K562 (cell line): ENCODE measurements around the gene LCMT2. TPM values are rescaled to one million over a fixed set of nuclear protein-coding genes. Genes with fewer than 3 reads are reported as not detected.

Experiments
- ATAC-seq: fragments of 200-7000 bp; cut with Tn5 transposase; 3 replicates; pipeline ENCODE4 v1.9.1; 2020; ENCODE audit warnings: moderate library complexity
- BruUV-seq: library from RNA; stranded (reverse); fragments of 400-500 nt; replicated peaks from 2 replicates; lab custom pipeline; 2021; lab: Mats Ljungman, UMichigan
- CTCF ChIA-PET: fragments of 300-600 bp; formaldehyde crosslinking; extraction: SDS; loops from one replicate; lab custom pipeline; 2021; ENCODE audit warnings: low intra/inter-chr PET ratio; lab: Yijun Ruan, JAX
- POLR2A ChIA-PET: fragments of 300-600, 350-650 bp; sonication (Branson Sonifier 250); formaldehyde crosslinking; extraction: SDS; loops from one replicate; lab custom pipeline; 2021; ENCODE audit warnings: antibody characterized with exemption, inconsistent platforms; lab: Yijun Ruan, JAX
- DNase-seq, 4 experiments: peaks; one replicate each; pipeline versions ENCODE4 v3.0.0 to v3.0.0-alpha.2; 2011 to 2018; ENCODE audit warnings: low spot score in 3 of 4, mixed read lengths in 3 of 4; ENCODE audit errors: extremely low read depth in 1 of 4
- FAIRE-seq: peaks from 2 replicates; lab custom pipeline; 2011; peaks lifted over from hg19 to GRCh38; lab: Jason Lieb, UNC
- H2AFZ ChIP-seq: 2 replicates; pipeline ENCODE4 v1.6.0; 2011; ENCODE audit warnings: low read depth, low read length, control low read depth, inconsistent platforms
- H3K27ac ChIP-seq: fragments of 200-600 bp; 3 replicates; pipeline ENCODE4 v1.8.0; 2011; ENCODE audit warnings: low read depth, mild to moderate bottlenecking, control low read depth, inconsistent platforms, low read length, moderate library complexity, mixed read lengths; ENCODE audit errors: extremely low read depth
- H3K27me3 ChIP-seq, 2 experiments: fragments of 300-600 bp in 1 of 2; 2 replicates in 1 of 2; 3 replicates in 1 of 2; pipeline versions ENCODE4 v1.6.0 to v1.8.0; 2011; ENCODE audit warnings: inconsistent platforms in 2 of 2, low read length in 2 of 2, mild to moderate bottlenecking in 1 of 2, mixed read lengths in 1 of 2, moderate library complexity in 1 of 2; ENCODE audit not compliant: control insufficient read depth in 2 of 2, insufficient read depth in 2 of 2
- H3K36me3 ChIP-seq: fragments of 300-600 bp; 3 replicates; pipeline ENCODE4 v1.8.0; 2011; ENCODE audit warnings: mild to moderate bottlenecking, low read length, inconsistent platforms; ENCODE audit not compliant: control insufficient read depth, insufficient read depth
- H3K4me1 ChIP-seq, 2 experiments: fragments of 200-600 bp in 1 of 2; replicated peaks in 1 of 2; 2 replicates in 1 of 2; 3 replicates in 1 of 2; pipeline versions ENCODE4 v1.5.1 to v1.8.0; 2011; ENCODE audit warnings: inconsistent platforms in 2 of 2, low read length in 2 of 2, mild to moderate bottlenecking in 1 of 2, mixed read lengths in 1 of 2, moderate library complexity in 1 of 2; ENCODE audit not compliant: control insufficient read depth in 2 of 2, insufficient read depth in 2 of 2
- H3K4me2 ChIP-seq: 2 replicates; pipeline ENCODE4 v1.6.1; 2011; ENCODE audit warnings: low read length, control low read depth, inconsistent platforms, mixed read lengths; ENCODE audit not compliant: insufficient read depth
- H3K4me3 ChIP-seq: fragments of 200-600 bp; sonication (generic), shearing (Covaris generic); 2 replicates; pipeline ENCODE4 v1.5.1; 2016; ENCODE audit warnings: control low read depth, inconsistent platforms
- H3K79me2 ChIP-seq: fragments of 200-600 bp; 3 replicates; pipeline ENCODE4 v1.8.0; 2011; ENCODE audit warnings: low read length, inconsistent platforms; ENCODE audit not compliant: control insufficient read depth, insufficient read depth
- H3K9ac ChIP-seq, 2 experiments: 2 replicates each; pipeline versions ENCODE4 v1.6.0 to v1.6.1; 2011; ENCODE audit warnings: low read depth in 2 of 2, low read length in 2 of 2, control low read depth in 1 of 2, inconsistent platforms in 1 of 2, mild to moderate bottlenecking in 1 of 2, mixed read lengths in 1 of 2; ENCODE audit not compliant: insufficient read depth in 1 of 2
- H3K9me1 ChIP-seq: one replicate; pipeline ENCODE4 v1.6.0; 2011; ENCODE audit warnings: inconsistent platforms, mild to moderate bottlenecking, low read length, moderate library complexity; ENCODE audit not compliant: control insufficient read depth, insufficient read depth
- H3K9me3 ChIP-seq: replicated peaks from 2 replicates; pipeline ENCODE4 v1.5.1; 2011; ENCODE audit warnings: low read depth, low read length, inconsistent platforms; ENCODE audit not compliant: control insufficient read depth, insufficient read depth
- H4K20me1 ChIP-seq: replicated peaks from 2 replicates; pipeline ENCODE4 v1.6.1; 2011; ENCODE audit warnings: low read length, inconsistent platforms, mixed read lengths; ENCODE audit not compliant: control insufficient read depth, insufficient read depth
- BDP1 ChIP-seq: IDR thresholded peaks from 3 replicates; pipeline ENCODE4 v1.6.1; 2011; ENCODE audit not compliant: insufficient read length, insufficient read depth
- CBX5 ChIP-seq: IDR thresholded peaks from 2 replicates; pipeline ENCODE4 v1.6.1; 2014; ENCODE audit warnings: low read depth, borderline replicate concordance
- FOXJ3 ChIP-seq: sonication (generic); formaldehyde crosslinking; IDR thresholded peaks from 2 replicates; pipeline ENCODE4 v1.4.0; 2020; ENCODE audit warnings: mild to moderate bottlenecking, missing genetic modification reagents
- ID3 ChIP-seq, 2 experiments: fragments of 250-450 bp in 1 of 2; fragments of 450-650 bp in 1 of 2; sonication (Bioruptor Pico) in 1 of 2; IDR thresholded peaks; 2 replicates each; pipeline versions ENCODE4 v1.6.1 to v1.8.0; 2016 to 2021; ENCODE audit warnings: mild to moderate bottlenecking in 2 of 2, moderate library complexity in 2 of 2, missing compliant biosample characterization in 1 of 2, missing genetic modification characterization in 1 of 2
- KLF6 ChIP-seq: fragments of 250-450 bp; sonication (Bioruptor Pico); IDR thresholded peaks from 2 replicates; pipeline ENCODE4 v1.4.0; 2020; ENCODE audit warnings: mild to moderate bottlenecking, moderate library complexity, borderline replicate concordance
- MECOM ChIP-seq: fragments of 250-450 bp; sonication (Bioruptor Pico); IDR thresholded peaks from 2 replicates; pipeline ENCODE4 v1.8.0; 2022; ENCODE audit warnings: inconsistent platforms
- NFRKB ChIP-seq: fragments of 450-650 bp; IDR thresholded peaks from 2 replicates; pipeline ENCODE4 v1.6.1; 2016; ENCODE audit warnings: low read depth
- PRMT5 ChIP-seq: sonication (generic); formaldehyde crosslinking; IDR thresholded peaks from 2 replicates; pipeline ENCODE4 v1.5.0; 2020; ENCODE audit warnings: missing genetic modification reagents
- RBM34 ChIP-seq: fragments of 200-400 bp; formaldehyde crosslinking; IDR thresholded peaks from 2 replicates; pipeline ENCODE4 v1.6.1; 2018; ENCODE audit warnings: low read length, borderline replicate concordance; ENCODE audit not compliant: insufficient read depth
- TBP ChIP-seq: optimal IDR thresholded peaks from 2 replicates; pipeline ENCODE3; 2011; ENCODE audit warnings: low read depth, low read length, improper control_type of control experiment
- TCF3 ChIP-seq: sonication (generic); formaldehyde crosslinking; IDR thresholded peaks from 2 replicates; pipeline ENCODE4 v1.4.0; 2020; ENCODE audit warnings: mild to moderate bottlenecking, missing genetic modification reagents
- U2AF1 ChIP-seq: fragments of 200-400 bp; formaldehyde crosslinking; optimal IDR thresholded peaks from 2 replicates; pipeline ENCODE3; 2017; ENCODE audit warnings: mild to moderate bottlenecking, low read depth, low read length, moderate library complexity
- UBTF ChIP-seq, 2 experiments: IDR thresholded peaks; 2 replicates each; pipeline ENCODE4 v1.6.1; 2012; ENCODE audit warnings: improper control_type of control experiment in 2 of 2, low read depth in 2 of 2, low read length in 2 of 2, borderline replicate concordance in 1 of 2
- ZBTB1 ChIP-seq: sonication (generic); formaldehyde crosslinking; IDR thresholded peaks from 2 replicates; pipeline ENCODE4 v1.8.1; 2023; ENCODE audit warnings: missing genetic modification reagents, low read depth, mild to moderate bottlenecking, borderline replicate concordance
- ZBTB7A ChIP-seq: IDR thresholded peaks from 2 replicates; pipeline ENCODE4 v1.6.1; 2011; ENCODE audit warnings: low read depth, mild to moderate bottlenecking, low read length, moderate library complexity, borderline replicate concordance; ENCODE audit not compliant: control insufficient read depth
- ZNF76 ChIP-seq: fragments of 250-450 bp; sonication (Bioruptor Pico); IDR thresholded peaks from 2 replicates; pipeline ENCODE4 v1.4.0; 2020; ENCODE audit warnings: mild to moderate bottlenecking, moderate library complexity, borderline replicate concordance
- WGBS: fragments of 100-300 bp; shearing (Covaris generic); methylation state at CpG from one replicate; pipeline ENCODE4 v1.1.6; 2016; ENCODE audit warnings: low coverage, mixed read lengths; ENCODE audit not compliant: insufficient coverage; ENCODE audit errors: missing lambda C conversion rate; 5-methylcytosine and 5-hydroxymethylcytosine counted together
- in situ Hi-C: fragments of 300-500 bp; cut with MboI; formaldehyde crosslinking; loops from 4 replicates; pipeline ENCODE4 v1.15.0; 2018; ENCODE audit warnings: inconsistent platforms, mixed read lengths
- intact Hi-C: fragments of 100-400 bp; cut with micrococcal nuclease; formaldehyde crosslinking; loops from 2 replicates; pipeline ENCODE4 v1.14.2; 2022
- polyA plus RNA-seq, 8 experiments: library from polyadenylated mRNA; depleted of rRNA in 4 of 8; stranded (reverse) in 5 of 8; unstranded in 3 of 8; fragments of >200 nt; fragmentation: Nextera tagmentation in 2 of 8; fragmentation: Illumina TruSeq in 1 of 8; extraction: Ambion mirVana in 2 of 8; extraction: Trizol in 1 of 8; gene quantifications; 2 replicates each; pipeline versions ENCODE4 v1.2.1 to v1.2.3, GENCODE V29; 2011 to 2014; ENCODE audit warnings: inconsistent platforms in 1 of 8, missing spikeins in 1 of 8
- total RNA-seq, 7 experiments: library from RNA; depleted of rRNA in 6 of 7; stranded (reverse); fragments of >200 nt in 6 of 7; fragmentation: Illumina TruSeq in 2 of 7; extraction: Trizol in 2 of 7; gene quantifications; 2 replicates each; pipeline versions ENCODE4 v1.2.1 to v1.2.3, GENCODE V29; 2011 to 2021; ENCODE audit warnings: low replicate concordance in 1 of 7
- TF ChIP-seq, protein P1 (sequence below): fragments of 250-450 bp; sonication (Bioruptor Pico); IDR thresholded peaks from 2 replicates; pipeline ENCODE4 v1.8.0; 2022; ENCODE audit warnings: inconsistent platforms

The LCMT2 gene
- total and polyA plus RNA-seq, 9 of the 15 experiments (the other 6 are each of a cell fraction or from before 2014, with no cell fraction given): 2.5 to 22.3 (median 15.2) TPM

DNA sequence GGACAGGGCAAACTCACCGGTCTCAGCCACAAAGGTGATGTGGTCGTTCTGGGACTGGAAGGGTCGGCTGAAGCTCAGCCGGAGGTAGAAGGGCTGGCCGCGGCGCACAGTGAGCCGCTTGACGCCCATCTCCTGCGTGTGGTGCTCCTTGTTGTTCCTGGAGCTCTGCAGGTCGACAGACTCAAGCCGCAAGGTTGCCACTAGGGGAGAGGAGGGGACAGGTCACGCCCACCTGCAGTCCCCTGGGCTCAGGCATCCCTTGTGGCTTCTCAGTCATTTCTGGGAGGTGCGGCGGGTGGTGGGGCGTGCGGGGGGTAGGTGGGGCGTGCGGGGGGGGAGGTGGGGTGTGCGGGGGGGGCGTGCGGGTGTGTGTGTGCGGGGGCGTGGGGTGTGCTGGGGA, 36.9 kb downstream of the LCMT2 start:
- Histone ChIP-seq H3K27me3 (peaks cover 9 to 15% of the 10 kb centered on the region in 2 experiments; a peak in 4 of 5 replicates), H3K36me3 (no peaks in the 10 kb centered on the region), H3K9me1 (no peaks in the 10 kb centered on the region), H2AFZ (peak overlapping the region; percentile 63; the same call in 1 of the 2 replicates), H3K79me2 (no peaks in the 10 kb centered on the region), H3K9me3 (no peaks in the 10 kb centered on the region), H3K9ac (peak overlapping the region in 1 of 2 experiments; percentile 79; a peak in 1 of 4 replicates), H3K4me1 (peaks cover 0 to 5% of the 10 kb centered on the region in 2 experiments; a peak in 3 of 5 replicates), H3K4me2 (no peak overlapping the region), H3K27ac (no peak overlapping the region), H3K4me3 (no peak overlapping the region), H4K20me1 (no peaks in the 10 kb centered on the region)
- WGBS: 9% methylated on average over 14 of the region's 24 CpGs
- no TSS peak for BruUV-seq
- ChIA-PET POLR2A (interaction anchor here (1.0 to 1.5 kb wide), 2 partner anchors 37 to 77 kb away, joined by 3 to 5 read pairs; no protein-coding TSS in a partner anchor), CTCF (no interaction called here)
- intact Hi-C loops (no loop called here), in situ Hi-C loops (no loop called here)
- DNase-seq: peak; percentile 57 to 88 (median 71)
- FAIRE-seq: no peak
- ATAC-seq: peak; percentile 91
- no peak for TF ChIP-seq CBX5
- no peak for TF ChIP-seq U2AF1
- peak; percentile 28 for TF ChIP-seq TBP
- peak in 1 of 2 experiments; percentile 67; a peak in 1 of 4 replicates for TF ChIP-seq UBTF (IDR thresholded peaks at IDR 0.05; ENCODE audit: borderline replicate concordance in 1 of 2, low read depth in 2 of 2, low read length in 2 of 2)
- TF ChIP-seq, protein P1, sequence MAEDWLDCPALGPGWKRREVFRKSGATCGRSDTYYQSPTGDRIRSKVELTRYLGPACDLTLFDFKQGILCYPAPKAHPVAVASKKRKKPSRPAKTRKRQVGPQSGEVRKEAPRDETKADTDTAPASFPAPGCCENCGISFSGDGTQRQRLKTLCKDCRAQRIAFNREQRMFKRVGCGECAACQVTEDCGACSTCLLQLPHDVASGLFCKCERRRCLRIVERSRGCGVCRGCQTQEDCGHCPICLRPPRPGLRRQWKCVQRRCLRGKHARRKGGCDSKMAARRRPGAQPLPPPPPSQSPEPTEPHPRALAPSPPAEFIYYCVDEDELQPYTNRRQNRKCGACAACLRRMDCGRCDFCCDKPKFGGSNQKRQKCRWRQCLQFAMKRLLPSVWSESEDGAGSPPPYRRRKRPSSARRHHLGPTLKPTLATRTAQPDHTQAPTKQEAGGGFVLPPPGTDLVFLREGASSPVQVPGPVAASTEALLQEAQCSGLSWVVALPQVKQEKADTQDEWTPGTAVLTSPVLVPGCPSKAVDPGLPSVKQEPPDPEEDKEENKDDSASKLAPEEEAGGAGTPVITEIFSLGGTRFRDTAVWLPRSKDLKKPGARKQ (CRISPR knock-in tag): no peak
- no peak for TF ChIP-seq BDP1
- TF ChIP-seq TCF3 (CRISPR knock-in tag): no peak
- no peak for TF ChIP-seq FOXJ3 (CRISPR knock-in tag)
- no peak for TF ChIP-seq RBM34
- TF ChIP-seq ZNF76: no peak
- no peak for TF ChIP-seq NFRKB
- TF ChIP-seq ZBTB1 (CRISPR knock-in tag): no peak
- TF ChIP-seq ID3 (CRISPR knock-in tag; IDR thresholded peaks at IDR 0.05): no peak
- TF ChIP-seq ID3 (tag; IDR thresholded peaks at IDR 0.05): no peak
- no peak for TF ChIP-seq KLF6 (CRISPR knock-in tag)
- no peak for TF ChIP-seq MECOM
- TF ChIP-seq PRMT5 (CRISPR knock-in tag): no peak
- peak; percentile 63; the same call in 1 of the 2 replicates for TF ChIP-seq ZBTB7A
